HCT116 (cell line): ENCODE results near the gene TMEM139. TPM values are rescaled to one million over a fixed set of nuclear protein-coding genes. Genes with fewer than 3 reads are reported as not detected.

Experiments
- ATAC-seq: fragments of 200-7000 bp; cut with Tn5 transposase; 2 replicates; pipeline ENCODE4 v1.9.1; 2020; ENCODE audit warnings: mild to moderate bottlenecking, moderate library complexity
- BruUV-seq: library from RNA; stranded (reverse); fragments of 400-500 nt; replicated peaks from 2 replicates; lab custom pipeline; 2021; lab: Mats Ljungman, UMichigan
- CTCF ChIA-PET: fragments of 300-600 bp; sonication (Branson Sonifier 250); formaldehyde crosslinking; loops from one replicate; lab custom pipeline; 2021; ENCODE audit warnings: antibody characterized with exemption; lab: Charles Lee
- POLR2A ChIA-PET: fragments of 300-600, 350-600 bp; sonication (Branson Sonifier 250); formaldehyde crosslinking; loops from one replicate; lab custom pipeline; 2021; ENCODE audit warnings: antibody characterized with exemption; lab: Charles Lee
- RAD21 ChIA-PET, 2 experiments: fragments of 300-600 bp; sonication (Branson Sonifier 250); formaldehyde crosslinking; loops; one replicate each; lab custom pipeline; 2023; ENCODE audit warnings: low total read pairs in 2 of 2; ENCODE audit not compliant: uncharacterized antibody in 2 of 2, unreplicated experiment in 2 of 2, low non-redundant PET in 1 of 2; lab: Charles Lee
- DNase-seq: peaks from one replicate; pipeline ENCODE4 v3.0.0-alpha.2; 2010; ENCODE audit warnings: low read depth, low spot score
- H2AFZ ChIP-seq: fragments of 200-600 bp; shearing (Covaris generic), sonication (generic); 2 replicates; pipeline ENCODE4 v1.6.1; 2017; ENCODE audit warnings: low read depth, mixed run types, mixed read lengths, antibody characterized with exemption, low read length; ENCODE audit not compliant: poor library complexity, severe bottlenecking
- H3K27ac ChIP-seq: 2 replicates; pipeline ENCODE4 v1.5.1; 2012; ENCODE audit warnings: low read depth, low read length
- H3K27me3 ChIP-seq: fragments of 200-600 bp; sonication (generic); 2 replicates; pipeline ENCODE4 v1.6.1; 2016; ENCODE audit warnings: mixed run types, low read length, mixed read lengths; ENCODE audit not compliant: insufficient read depth
- H3K36me3 ChIP-seq, 2 experiments: fragments of 200-500 bp in 1 of 2; fragments of 200-600 bp in 1 of 2; sonication (Bioruptor generic) in 1 of 2; sonication (generic) in 1 of 2; 2 replicates each; pipeline versions ENCODE4 v1.5.1 to v1.6.1; 2014 to 2016; ENCODE audit warnings: low read length in 2 of 2, inconsistent platforms in 1 of 2, mixed read lengths in 1 of 2, mixed run types in 1 of 2; ENCODE audit not compliant: insufficient read depth in 2 of 2, control insufficient read depth in 1 of 2
- H3K4me1 ChIP-seq, 2 experiments: fragments of 200-600 bp in 1 of 2; sonication (generic) in 1 of 2; 2 replicates each; pipeline versions ENCODE4 v1.5.1 to v1.6.1; 2012 to 2017; ENCODE audit warnings: low read length in 2 of 2, inconsistent platforms in 1 of 2, mild to moderate bottlenecking in 1 of 2, mixed read lengths in 1 of 2, mixed run types in 1 of 2, moderate library complexity in 1 of 2; ENCODE audit not compliant: insufficient read depth in 2 of 2, control insufficient read depth in 1 of 2
- H3K4me2 ChIP-seq: fragments of 200-600 bp; sonication (generic); 2 replicates; pipeline ENCODE4 v1.6.1; 2017; ENCODE audit warnings: mixed run types, low read length, mixed read lengths
- H3K4me3 ChIP-seq, 2 experiments: fragments of 200-600 bp in 1 of 2; sonication (generic) in 1 of 2; replicated peaks in 1 of 2; 2 replicates each; pipeline ENCODE4 v1.5.1; 2011 to 2016; ENCODE audit warnings: low read length in 2 of 2, control low read depth in 1 of 2, low read depth in 1 of 2, mild to moderate bottlenecking in 1 of 2, mixed read lengths in 1 of 2, mixed run types in 1 of 2
- H3K79me2 ChIP-seq: fragments of 200-600 bp; sonication (generic); 2 replicates; pipeline ENCODE4 v1.6.1; 2017; ENCODE audit warnings: mild to moderate bottlenecking, mixed run types, low read length, moderate library complexity, mixed read lengths; ENCODE audit not compliant: insufficient read depth
- H3K9ac ChIP-seq: fragments of 200-600 bp; sonication (generic); 2 replicates; pipeline ENCODE4 v1.6.1; 2016; ENCODE audit warnings: low read length, mixed read lengths
- H3K9me2 ChIP-seq: fragments of 200-600 bp; sonication (generic), shearing (Covaris generic); 2 replicates; pipeline ENCODE4 v1.6.1; 2017; ENCODE audit warnings: mixed run types, mild to moderate bottlenecking, moderate library complexity; ENCODE audit not compliant: insufficient read depth
- H3K9me3 ChIP-seq, 2 experiments: fragments of 200-500 bp in 1 of 2; fragments of 200-600 bp in 1 of 2; sonication (Bioruptor generic) in 1 of 2; sonication (generic) in 1 of 2; 2 replicates each; pipeline ENCODE4 v1.6.1; 2014 to 2017; ENCODE audit warnings: low read length in 2 of 2, mixed read lengths in 2 of 2, inconsistent platforms in 1 of 2, low read depth in 1 of 2, mild to moderate bottlenecking in 1 of 2, mixed run types in 1 of 2, moderate library complexity in 1 of 2; ENCODE audit not compliant: control insufficient read depth in 1 of 2, insufficient read depth in 1 of 2
- H4K20me1 ChIP-seq: fragments of 200-600 bp; sonication (generic), shearing (Covaris generic); 2 replicates; pipeline ENCODE4 v1.6.1; 2017; ENCODE audit warnings: mixed run types, mild to moderate bottlenecking, moderate library complexity; ENCODE audit not compliant: insufficient read depth
- EGR1 ChIP-seq: IDR thresholded peaks from 2 replicates; pipeline ENCODE4 v1.6.1; 2012; ENCODE audit warnings: low read depth
- ELF1 ChIP-seq: IDR thresholded peaks from 2 replicates; pipeline ENCODE4 v1.6.1; 2012; ENCODE audit warnings: low read depth, borderline replicate concordance
- EZH2 ChIP-seq: fragments of 200-600 bp; sonication (generic); IDR thresholded peaks from 2 replicates; pipeline ENCODE4 v1.6.1; 2017; ENCODE audit warnings: antibody characterized with exemption, mixed run types
- EZH2phosphoT487 ChIP-seq: fragments of 200-600 bp; IDR thresholded peaks from 2 replicates; pipeline ENCODE4 v1.6.1; 2018; ENCODE audit warnings: antibody characterized with exemption, borderline replicate concordance
- JUND ChIP-seq: IDR thresholded peaks from 2 replicates; pipeline ENCODE4 v1.6.1; 2012
- POLR2A ChIP-seq: IDR thresholded peaks from 2 replicates; pipeline ENCODE4 v1.7.0; 2011; ENCODE audit warnings: borderline replicate concordance; ENCODE audit not compliant: insufficient read depth, insufficient read length; ENCODE audit errors: extremely low read depth
- RAD21 ChIP-seq: IDR thresholded peaks from 2 replicates; pipeline ENCODE4 v1.6.1; 2012; ENCODE audit warnings: low read depth, mild to moderate bottlenecking
- SIN3A ChIP-seq: IDR thresholded peaks from 2 replicates; pipeline ENCODE4 v1.6.1; 2012; ENCODE audit warnings: low read depth
- SP1 ChIP-seq: IDR thresholded peaks from 2 replicates; pipeline ENCODE4 v1.6.1; 2012; ENCODE audit warnings: low read depth
- TCF7L2 ChIP-seq: IDR thresholded peaks from 2 replicates; pipeline ENCODE4 v1.7.0; 2011; ENCODE audit warnings: borderline replicate concordance, inconsistent platforms; ENCODE audit not compliant: insufficient read depth, insufficient read length; ENCODE audit errors: extremely low read depth
- YY1 ChIP-seq: IDR thresholded peaks from 2 replicates; pipeline ENCODE4 v1.6.1; 2011; ENCODE audit warnings: low read length, low read depth, moderate library complexity, mild to moderate bottlenecking; ENCODE audit not compliant: insufficient replicate concordance; ENCODE audit errors: extremely low read depth
- ZNF274 ChIP-seq: fragments of 200-500 bp; sonication (Bioruptor generic); IDR thresholded peaks from 2 replicates; pipeline ENCODE4 v1.6.1; 2014; ENCODE audit warnings: mild to moderate bottlenecking, low read depth, low read length, inconsistent platforms
- intact Hi-C: fragments of 100-400 bp; cut with micrococcal nuclease; formaldehyde crosslinking; loops from 2 replicates; pipeline ENCODE4 v1.10.0; 2022
- total RNA-seq: library from RNA; stranded (reverse); gene quantifications from one replicate; pipeline ENCODE4 v1.2.1, GENCODE V29; 2021; ENCODE audit not compliant: unreplicated experiment
- TF ChIP-seq, protein P1 (sequence below): IDR thresholded peaks from 2 replicates; pipeline ENCODE4 v1.6.1; 2012
- TF ChIP-seq, protein P2 (sequence below), 3 experiments: fragments of 200-600 bp in 1 of 3; sonication (generic) in 1 of 3; IDR thresholded peaks in 2 of 3; conservative IDR thresholded peaks in 1 of 3; 2 replicates each; pipeline ENCODE4 v1.5.1; 2012 to 2017; ENCODE audit warnings: low read depth in 2 of 3, low read length in 2 of 3, antibody characterized with exemption in 1 of 3, borderline replicate concordance in 1 of 3, control low read depth in 1 of 3, mild to moderate bottlenecking in 1 of 3, mixed read lengths in 1 of 3, mixed run types in 1 of 3, moderate library complexity in 1 of 3; ENCODE audit not compliant: insufficient read depth in 1 of 3
- TF ChIP-seq, protein P3 (sequence below): IDR thresholded peaks from 2 replicates; pipeline ENCODE4 v1.6.1; 2011; ENCODE audit warnings: mild to moderate bottlenecking, low read length, moderate library complexity; ENCODE audit not compliant: insufficient replicate concordance; ENCODE audit errors: extremely low read depth

Gene TMEM139
- total RNA-seq, 1 experiment from 2014 or later, result 9.9 TPM

DNA sequence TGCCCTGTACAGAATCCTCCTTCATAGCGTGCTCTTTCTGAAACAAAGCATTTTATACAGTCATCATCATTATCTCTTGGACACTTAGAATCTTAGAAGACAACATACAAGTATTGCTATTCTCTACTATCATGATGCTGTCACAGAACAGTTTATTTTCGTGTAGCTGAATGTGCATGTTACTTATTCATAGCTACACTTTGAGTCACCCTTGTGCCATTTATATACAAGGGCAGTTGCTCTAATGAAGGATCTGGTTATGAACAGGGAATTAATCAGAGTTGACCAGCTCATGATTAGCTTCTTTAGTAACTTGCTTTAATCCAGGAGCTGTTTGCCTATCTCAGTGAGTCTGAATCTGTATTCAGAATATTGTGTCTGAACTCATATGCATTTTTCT lies 14.6 kb downstream of the TMEM139 start:
- POLR2A ChIA-PET, result no interaction called here
- Histone ChIP-seq H2AFZ (no peak overlapping the region), H3K4me3 (no peak overlapping the region), H3K36me3 (peaks cover 71 to 79% of the 10 kb centered on the region in 2 experiments), H3K9me3 (no peaks in the 10 kb centered on the region), H3K27ac (no peak overlapping the region), H4K20me1 (peaks cover 5% of the 10 kb centered on the region; the same call in 1 of the 2 replicates), H3K4me1 (no peaks in the 10 kb centered on the region), H3K27me3 (no peaks in the 10 kb centered on the region), H3K4me2 (no peak overlapping the region), H3K9ac (no peak overlapping the region), H3K79me2 (peaks cover 32% of the 10 kb centered on the region), H3K9me2 (no peaks in the 10 kb centered on the region)
- ATAC-seq (peak; percentile 8; the same call in 1 of the 2 replicates), DNase-seq (no peak)
- BruUV-seq, result no TSS peak
- no peak for TF ChIP-seq RAD21
- TF ChIP-seq EZH2, result no peak
- no peak for TF ChIP-seq SIN3A
- no peak for TF ChIP-seq EGR1
- no peak for TF ChIP-seq SP1
- TF ChIP-seq POLR2A, result no peak
- TF ChIP-seq, protein P1, sequence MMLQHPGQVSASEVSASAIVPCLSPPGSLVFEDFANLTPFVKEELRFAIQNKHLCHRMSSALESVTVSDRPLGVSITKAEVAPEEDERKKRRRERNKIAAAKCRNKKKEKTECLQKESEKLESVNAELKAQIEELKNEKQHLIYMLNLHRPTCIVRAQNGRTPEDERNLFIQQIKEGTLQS, result no peak
- TF ChIP-seq, protein P2, sequence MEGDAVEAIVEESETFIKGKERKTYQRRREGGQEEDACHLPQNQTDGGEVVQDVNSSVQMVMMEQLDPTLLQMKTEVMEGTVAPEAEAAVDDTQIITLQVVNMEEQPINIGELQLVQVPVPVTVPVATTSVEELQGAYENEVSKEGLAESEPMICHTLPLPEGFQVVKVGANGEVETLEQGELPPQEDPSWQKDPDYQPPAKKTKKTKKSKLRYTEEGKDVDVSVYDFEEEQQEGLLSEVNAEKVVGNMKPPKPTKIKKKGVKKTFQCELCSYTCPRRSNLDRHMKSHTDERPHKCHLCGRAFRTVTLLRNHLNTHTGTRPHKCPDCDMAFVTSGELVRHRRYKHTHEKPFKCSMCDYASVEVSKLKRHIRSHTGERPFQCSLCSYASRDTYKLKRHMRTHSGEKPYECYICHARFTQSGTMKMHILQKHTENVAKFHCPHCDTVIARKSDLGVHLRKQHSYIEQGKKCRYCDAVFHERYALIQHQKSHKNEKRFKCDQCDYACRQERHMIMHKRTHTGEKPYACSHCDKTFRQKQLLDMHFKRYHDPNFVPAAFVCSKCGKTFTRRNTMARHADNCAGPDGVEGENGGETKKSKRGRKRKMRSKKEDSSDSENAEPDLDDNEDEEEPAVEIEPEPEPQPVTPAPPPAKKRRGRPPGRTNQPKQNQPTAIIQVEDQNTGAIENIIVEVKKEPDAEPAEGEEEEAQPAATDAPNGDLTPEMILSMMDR (IDR thresholded peaks at IDR 0.05 in 2 of 3, conservative IDR thresholded peaks at IDR 0.05 in 1 of 3; ENCODE audit: borderline replicate concordance in 1 of 3, insufficient read depth in 1 of 3, low read depth in 2 of 3, low read length in 2 of 3), result no peak
- no peak for TF ChIP-seq TCF7L2
- no peak for TF ChIP-seq YY1
- no peak for TF ChIP-seq JUND
- TF ChIP-seq, protein P3, sequence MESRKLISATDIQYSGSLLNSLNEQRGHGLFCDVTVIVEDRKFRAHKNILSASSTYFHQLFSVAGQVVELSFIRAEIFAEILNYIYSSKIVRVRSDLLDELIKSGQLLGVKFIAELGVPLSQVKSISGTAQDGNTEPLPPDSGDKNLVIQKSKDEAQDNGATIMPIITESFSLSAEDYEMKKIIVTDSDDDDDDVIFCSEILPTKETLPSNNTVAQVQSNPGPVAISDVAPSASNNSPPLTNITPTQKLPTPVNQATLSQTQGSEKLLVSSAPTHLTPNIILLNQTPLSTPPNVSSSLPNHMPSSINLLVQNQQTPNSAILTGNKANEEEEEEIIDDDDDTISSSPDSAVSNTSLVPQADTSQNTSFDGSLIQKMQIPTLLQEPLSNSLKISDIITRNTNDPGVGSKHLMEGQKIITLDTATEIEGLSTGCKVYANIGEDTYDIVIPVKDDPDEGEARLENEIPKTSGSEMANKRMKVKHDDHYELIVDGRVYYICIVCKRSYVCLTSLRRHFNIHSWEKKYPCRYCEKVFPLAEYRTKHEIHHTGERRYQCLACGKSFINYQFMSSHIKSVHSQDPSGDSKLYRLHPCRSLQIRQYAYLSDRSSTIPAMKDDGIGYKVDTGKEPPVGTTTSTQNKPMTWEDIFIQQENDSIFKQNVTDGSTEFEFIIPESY, result no peak
- TF ChIP-seq ZNF274, result no peak
- no peak for TF ChIP-seq ELF1
- no peak for TF ChIP-seq EZH2phosphoT487
- RAD21 ChIA-PET, result no interaction called here
- intact Hi-C loops, result no loop called here
- CTCF ChIA-PET, result interaction anchor here (0.7 to 1.8 kb wide), 6 partner anchors 10 to 288 kb away, joined by 3 to 15 read pairs (median 4); partner anchors contain the start of gene CASP2
